ENCODE data around the gene CHRNB1. TPM values are rescaled to one million over a fixed set of nuclear protein-coding genes. Genes with fewer than 3 reads are reported as not detected.

CHRNB1 gene
- total RNA-seq, 4 donors from 2014 or later = 82.3 to 202 (median 101) TPM

- ATAC-seq (no peak), DNase-seq (no peak)
- intact Hi-C loops (cut with DNase I; ENCODE audit: low total_unique reads) (no loop called here), in situ Hi-C loops (cut with MboI; ENCODE audit: low sequenced_read_pairs in 4 of 4) (loop anchor here in 2 of 4 donors (5.0 to 25.0 kb wide), 4 partner anchors 53 to 186 kb away; partner anchors contain the start of genes TP53 (in 2 of the 2), WRAP53 (in 2 of the 2), KCTD11 (in 1 of the 2) and TMEM95 (in 1 of the 2))
- no peak overlapping the region for H3K27ac ChIP-seq
- TF ChIP-seq CTCF (IDR thresholded peaks at IDR 0.05 in 4 of 5, conservative IDR thresholded peaks at IDR 0.05 in 1 of 5) (no peak), POLR2A (IDR thresholded peaks at IDR 0.05) (no peak)
- H3K27me3 ChIP-seq = no peaks in the 10 kb centered on the region
- H3K9me3 ChIP-seq = no peaks in the 10 kb centered on the region
- H3K4me3 ChIP-seq = no peak overlapping the region
- H3K36me3 ChIP-seq = peaks cover 11 to 96% of the 10 kb centered on the region in 2 donors
- no peaks in the 10 kb centered on the region for H3K4me1 ChIP-seq
Observed at GRCh38 chr17:7501729-7502128, 56.9 kb downstream of the CHRNB1 start.

- ATAC-seq (no peak), DNase-seq (no peak)
- H3K36me3 ChIP-seq = peaks cover 11 to 92% of the 10 kb centered on the region in 2 donors
- no peaks in the 10 kb centered on the region for H3K9me3 ChIP-seq
- H3K27me3 ChIP-seq = no peaks in the 10 kb centered on the region
- no peaks in the 10 kb centered on the region for H3K4me1 ChIP-seq
- intact Hi-C loops (cut with DNase I; ENCODE audit: low total_unique reads) = no loop called here
- TF ChIP-seq POLR2A (IDR thresholded peaks at IDR 0.05) = no peak
- TF ChIP-seq CTCF (IDR thresholded peaks at IDR 0.05 in 4 of 5, conservative IDR thresholded peaks at IDR 0.05 in 1 of 5) = no peak
- H3K4me3 ChIP-seq = no peak overlapping the region
- no peak overlapping the region for H3K27ac ChIP-seq
- in situ Hi-C loops (cut with MboI; ENCODE audit: low sequenced_read_pairs in 4 of 4) = loop anchor here in 2 of 4 donors (5.0 to 25.0 kb wide), 4 partner anchors 52 to 185 kb away; partner anchors contain the start of genes TP53 (in 2 of the 2), WRAP53 (in 2 of the 2), KCTD11 (in 1 of the 2) and TMEM95 (in 1 of the 2)
Observed at GRCh38 chr17:7502171-7502847, 57.4 kb downstream of the CHRNB1 start.

GRCh38 chr17:7502987-7503386 is 58.1 kb downstream of the CHRNB1 start:
- H3K4me3 ChIP-seq = no peak overlapping the region
- no peak for DNase-seq
- ATAC-seq = no peak
- no peaks in the 10 kb centered on the region for H3K4me1 ChIP-seq
- H3K36me3 ChIP-seq = peaks cover 11 to 89% of the 10 kb centered on the region in 2 donors
- no peaks in the 10 kb centered on the region for H3K9me3 ChIP-seq
- H3K27ac ChIP-seq = no peak overlapping the region
- TF ChIP-seq CTCF (IDR thresholded peaks at IDR 0.05 in 4 of 5, conservative IDR thresholded peaks at IDR 0.05 in 1 of 5) (peak in 1 of 5 experiments; percentile 20), POLR2A (IDR thresholded peaks at IDR 0.05) (no peak)
- intact Hi-C loops (cut with DNase I; ENCODE audit: low total_unique reads) = no loop called here
- H3K27me3 ChIP-seq = no peaks in the 10 kb centered on the region
- in situ Hi-C loops (cut with MboI; ENCODE audit: low sequenced_read_pairs in 4 of 4) = loop anchor here in 2 of 4 donors (5.0 to 25.0 kb wide), 4 partner anchors 52 to 184 kb away; partner anchors contain the start of genes TP53 (in 2 of the 2), WRAP53 (in 2 of the 2), KCTD11 (in 1 of the 2) and TMEM95 (in 1 of the 2)

- TF ChIP-seq POLR2A (IDR thresholded peaks at IDR 0.05) (no peak), CTCF (IDR thresholded peaks at IDR 0.05 in 4 of 5, conservative IDR thresholded peaks at IDR 0.05 in 1 of 5) (no peak)
- H3K4me3 ChIP-seq = no peak overlapping the region
- no peak for ATAC-seq
- no peaks in the 10 kb centered on the region for H3K27me3 ChIP-seq
- in situ Hi-C loops (cut with MboI; ENCODE audit: low sequenced_read_pairs in 4 of 4) (loop anchor here in 2 of 4 donors (5.0 to 25.0 kb wide), 4 partner anchors 51 to 184 kb away; partner anchors contain the start of genes TP53 (in 2 of the 2), WRAP53 (in 2 of the 2), KCTD11 (in 1 of the 2) and TMEM95 (in 1 of the 2)), intact Hi-C loops (cut with DNase I; ENCODE audit: low total_unique reads) (no loop called here)
- H3K27ac ChIP-seq = no peak overlapping the region
- no peaks in the 10 kb centered on the region for H3K9me3 ChIP-seq
- H3K4me1 ChIP-seq = no peaks in the 10 kb centered on the region
- peaks cover 11 to 89% of the 10 kb centered on the region in 2 donors for H3K36me3 ChIP-seq
- DNase-seq = no peak
Observed at GRCh38 chr17:7503521-7503920, 58.7 kb downstream of the CHRNB1 start.

Other genes with a start within 250 kb of the CHRNB1 start
- 1 to 10 TPM; 3.5 to 6.7 (median 5.3) TPM for gene DLG4, start 225.2 kb upstream of the CHRNB1 start, total RNA-seq
- gene ACADVL, start 225.1 kb upstream of the CHRNB1 start, total RNA-seq = 1,000 to 10,000 TPM in 3 of 4 donors, 100 to 1,000 TPM in 1; 771 to 1,217 (median 1,086) TPM
- 10 to 100 TPM; 15.5 to 22.6 (median 20.5) TPM for gene DVL2, start 210.5 kb upstream of the CHRNB1 start, total RNA-seq
- 10 to 100 TPM; 16.9 to 31.8 (median 24.1) TPM for gene PHF23, start 205.6 kb upstream of the CHRNB1 start, total RNA-seq
- gene GABARAP, start 202.6 kb upstream of the CHRNB1 start, total RNA-seq = 100 to 1,000 TPM; 207 to 626 (median 258) TPM
- gene CTDNEP1, start 193.3 kb upstream of the CHRNB1 start, total RNA-seq = 100 to 1,000 TPM in 3 of 4 donors, 10 to 100 TPM in 1; 71.5 to 150 (median 111) TPM
- 10 to 100 TPM; 13.3 to 52.7 (median 26.7) TPM for gene ELP5, start 192.8 kb upstream of the CHRNB1 start, total RNA-seq
- 1 to 10 TPM in 1 of 4 donors, under 1 TPM in 1, not detected in 2; 0.46 to 5.1 TPM for gene CLDN7, start 182.6 kb upstream of the CHRNB1 start, total RNA-seq
- gene SLC2A4, start 163.3 kb upstream of the CHRNB1 start, total RNA-seq = 100 to 1,000 TPM; 148 to 310 (median 227) TPM
- gene YBX2, start 150.4 kb upstream of the CHRNB1 start, total RNA-seq = 1 to 10 TPM in 1 of 4 donors, under 1 TPM in 2, not detected in 1; 0.42 to 2.2 (median 0.46) TPM
- 100 to 1,000 TPM; 115 to 384 (median 273) TPM for gene EIF5A, start 137.4 kb upstream of the CHRNB1 start, total RNA-seq
- 100 to 1,000 TPM; 135 to 240 (median 169) TPM for gene GPS2, start 129.7 kb upstream of the CHRNB1 start, total RNA-seq
- gene NEURL4, start 115.7 kb upstream of the CHRNB1 start, total RNA-seq = 10 to 100 TPM; 21.8 to 26.7 (median 23.5) TPM
- 10 to 100 TPM in 1 of 4 donors, 1 to 10 TPM in 1, under 1 TPM in 2; 0.22 to 16.3 (median 1.7) TPM for gene ACAP1, start 108.5 kb upstream of the CHRNB1 start, total RNA-seq
- 1 to 10 TPM; 3.6 to 7.0 (median 4.6) TPM for gene KCTD11, start 92.9 kb upstream of the CHRNB1 start, total RNA-seq
- gene TMEM95, start 89.9 kb upstream of the CHRNB1 start, total RNA-seq = not detected
- 1 to 10 TPM in 1 of 4 donors, under 1 TPM in 1, not detected in 2; 0.13 to 2.2 TPM for gene TNK1, start 64.0 kb upstream of the CHRNB1 start, total RNA-seq
- 10 to 100 TPM in 3 of 4 donors, 1 to 10 TPM in 1; 8.9 to 20.3 (median 14.4) TPM for gene PLSCR3, start 50.5 kb upstream of the CHRNB1 start, total RNA-seq
- 10 to 100 TPM; 28.9 to 65.6 (median 50.2) TPM for gene TMEM256, start 41.0 kb upstream of the CHRNB1 start, total RNA-seq
- 1 to 10 TPM; 4.2 to 6.6 (median 4.4) TPM for gene NLGN2, start 37.2 kb upstream of the CHRNB1 start, total RNA-seq
- not detected for gene SPEM1, start 24.7 kb upstream of the CHRNB1 start, total RNA-seq
- not detected for gene SPEM2, start 19.4 kb upstream of the CHRNB1 start, total RNA-seq
- gene SPEM3, start 16.2 kb upstream of the CHRNB1 start, total RNA-seq = not detected
- gene TMEM102, start 9.6 kb upstream of the CHRNB1 start, total RNA-seq = 1 to 10 TPM in 3 of 4 donors, under 1 TPM in 1; 0.92 to 3.9 (median 2.3) TPM
- 1 to 10 TPM; 1.2 to 7.4 (median 4.1) TPM for gene FGF11, start 5.5 kb upstream of the CHRNB1 start, total RNA-seq
- 10 to 100 TPM; 24.2 to 43.1 (median 31.2) TPM for gene ZBTB4, start 34.6 kb downstream of the CHRNB1 start, total RNA-seq
- not detected for gene SLC35G6, start 36.4 kb downstream of the CHRNB1 start, total RNA-seq
- gene POLR2A, start 39.3 kb downstream of the CHRNB1 start, total RNA-seq = 10 to 100 TPM; 20.3 to 56.9 (median 39.3) TPM
- gene TNFSF12, start 104.0 kb downstream of the CHRNB1 start, total RNA-seq = 10 to 100 TPM in 3 of 4 donors, 1 to 10 TPM in 1; 7.9 to 26.1 (median 16.9) TPM
- gene TNFSF13, start 113.7 kb downstream of the CHRNB1 start, total RNA-seq = 1 to 10 TPM; 2.8 to 8.4 (median 5.0) TPM
- gene SENP3, start 116.9 kb downstream of the CHRNB1 start, total RNA-seq = 10 to 100 TPM; 63.6 to 71.5 (median 68.8) TPM
- gene CD68, start 134.6 kb downstream of the CHRNB1 start, total RNA-seq = 10 to 100 TPM; 10.1 to 66.5 (median 20.3) TPM
- gene MPDU1, start 138.8 kb downstream of the CHRNB1 start, total RNA-seq = 100 to 1,000 TPM in 2 of 4 donors, 10 to 100 TPM in 2; 55.9 to 157 (median 101) TPM
- gene SOX15, start 145.0 kb downstream of the CHRNB1 start, total RNA-seq = 1 to 10 TPM in 2 of 4 donors, under 1 TPM in 1, not detected in 1; 0.66 to 1.3 (median 1.1) TPM
- gene FXR2, start 169.8 kb downstream of the CHRNB1 start, total RNA-seq = 100 to 1,000 TPM; 100 to 174 (median 140) TPM
- gene SAT2, start 182.8 kb downstream of the CHRNB1 start, total RNA-seq = 10 to 100 TPM; 38.4 to 79.4 (median 60.4) TPM
- not detected for gene SHBG, start 185.1 kb downstream of the CHRNB1 start, total RNA-seq
- under 1 TPM; 0.10 to 0.81 (median 0.21) TPM for gene ATP1B2, start 205.9 kb downstream of the CHRNB1 start, total RNA-seq
- 10 to 100 TPM; 14.1 to 17.0 (median 15.4) TPM for gene TP53, start 242.4 kb downstream of the CHRNB1 start, total RNA-seq
- gene WRAP53, start 243.4 kb downstream of the CHRNB1 start, total RNA-seq = 1 to 10 TPM; 2.6 to 5.8 (median 3.7) TPM

Data from gastrocnemius medialis (tissue), 4 donors.